ENCODE results near the gene FRZB.

- no peak for TF ChIP-seq CTCF (IDR thresholded peaks at IDR 0.05)
- no peak for TF ChIP-seq POLR2A (IDR thresholded peaks at IDR 0.05)
Observed at GRCh38 chr2:182824767-182825158, 41.7 kb downstream of the FRZB start.
